Activated naive CD4-positive, alpha-beta T cell treated with anti-CD3 and anti-CD28 coated beads, Interleukin-2, amount 50 U/mL, for 24 hours (primary cell): Measurements from ENCODE around the gene GAL.

ENCODE experiments used
- H3K27ac Mint-ChIP-seq: one replicate; pipeline ENCODE4 v1.8.0; 2021; ENCODE audit warnings: mild to moderate bottlenecking, mixed read lengths
- H3K27me3 Mint-ChIP-seq: one replicate; pipeline ENCODE4 v1.8.0; 2021; ENCODE audit warnings: mixed read lengths
- H3K36me3 Mint-ChIP-seq: one replicate; pipeline ENCODE4 v1.8.0; 2021; ENCODE audit warnings: mixed read lengths
- H3K4me1 Mint-ChIP-seq: one replicate; pipeline ENCODE4 v1.8.0; 2021; ENCODE audit warnings: mixed read lengths
- H3K4me3 Mint-ChIP-seq: one replicate; pipeline ENCODE4 v1.8.0; 2021; ENCODE audit warnings: mild to moderate bottlenecking, mixed read lengths
- H3K9me3 Mint-ChIP-seq: one replicate; pipeline ENCODE4 v1.8.0; 2021; ENCODE audit warnings: mixed read lengths

Gene GAL

DNA sequence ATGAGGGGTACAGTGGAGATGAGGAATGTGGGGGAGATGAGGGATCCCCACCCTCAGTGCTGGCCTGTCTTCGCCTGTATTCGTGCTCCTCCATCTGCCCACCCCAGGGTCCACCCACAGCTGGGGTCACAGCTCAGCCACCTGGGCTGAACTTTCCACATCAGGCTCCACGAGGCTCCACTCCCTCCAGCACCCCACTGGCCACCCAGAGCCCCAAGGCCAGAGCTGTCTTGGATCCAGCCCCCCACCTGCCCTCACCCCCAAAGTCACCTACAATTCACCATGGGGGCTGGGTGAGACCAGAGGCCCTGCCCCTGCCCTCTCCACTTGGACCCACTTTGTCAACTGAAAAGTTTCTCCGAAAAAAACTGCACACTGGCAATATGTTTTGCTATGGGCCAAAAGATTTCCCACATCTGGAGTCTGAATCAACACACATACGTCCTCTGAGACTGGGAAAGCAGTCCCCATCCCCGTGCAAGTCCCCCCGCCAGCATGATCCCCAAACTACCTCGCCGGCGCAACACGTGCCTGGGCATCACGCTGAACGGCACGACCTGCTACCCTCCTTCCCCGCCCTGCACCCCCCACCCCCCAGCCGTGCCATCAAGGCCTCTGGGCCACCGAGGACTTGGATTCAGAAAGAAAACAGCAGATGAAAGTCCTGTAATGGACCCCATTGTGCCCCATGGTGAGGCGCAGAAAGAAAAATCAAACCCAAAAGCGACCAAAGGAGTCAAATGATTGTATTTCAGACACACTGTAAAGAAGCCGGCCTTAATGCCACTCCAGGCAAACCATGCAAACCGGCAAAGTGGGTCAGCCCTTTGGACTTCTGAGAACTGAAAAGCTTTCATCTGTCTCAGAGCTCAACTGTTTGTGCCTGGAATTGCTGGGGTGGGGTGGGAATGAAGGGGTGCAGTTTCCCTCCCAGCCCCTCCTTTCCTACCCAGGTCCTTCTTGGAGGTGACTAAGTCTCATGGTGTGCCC, 16.5 kb upstream of the GAL start:
- no peak overlapping the region for H3K27ac Mint-ChIP-seq
- no peaks in the 10 kb centered on the region for H3K4me1 Mint-ChIP-seq
- no peaks in the 10 kb centered on the region for H3K9me3 Mint-ChIP-seq
- no peak overlapping the region for H3K4me3 Mint-ChIP-seq
- H3K36me3 Mint-ChIP-seq, result no peaks in the 10 kb centered on the region
- peaks cover 1% of the 10 kb centered on the region for H3K27me3 Mint-ChIP-seq

DNA sequence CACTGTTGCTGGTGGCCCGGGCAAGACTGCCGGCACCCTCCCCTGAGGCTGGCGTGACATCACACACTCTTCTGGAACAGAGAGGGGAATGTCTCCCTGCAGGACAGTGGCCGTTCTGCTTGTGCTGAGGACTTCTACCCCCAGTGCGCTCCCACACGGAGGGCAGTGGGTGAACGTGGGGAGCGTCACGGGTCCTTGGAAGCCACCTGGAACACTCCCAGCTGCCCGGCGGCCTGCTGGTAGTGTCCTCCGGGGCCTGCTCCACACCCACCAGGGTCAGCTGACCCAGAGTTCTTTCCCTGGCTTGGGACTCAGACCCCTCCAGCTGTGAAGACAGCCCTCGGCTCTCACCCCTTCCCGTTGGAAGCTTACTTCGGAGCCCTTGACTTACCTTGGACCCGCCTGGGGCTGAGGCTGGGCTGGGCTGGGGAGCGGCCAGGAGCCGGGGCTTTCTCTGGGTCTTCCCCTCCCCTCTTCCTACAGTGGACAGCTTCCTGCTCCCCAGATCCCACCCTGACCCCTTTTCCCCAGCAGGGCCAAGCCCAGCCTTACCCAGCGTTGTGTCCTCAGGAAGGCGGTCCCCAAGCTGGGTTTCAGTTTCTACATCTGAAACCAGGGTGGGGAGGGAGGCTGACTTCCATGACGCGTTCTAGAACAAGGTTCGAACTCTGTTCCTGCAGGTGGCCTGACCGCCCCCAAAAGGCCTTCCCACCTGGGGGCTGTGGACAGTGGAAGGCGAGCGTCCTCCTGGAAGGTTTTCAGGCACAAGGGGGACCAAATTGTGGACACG, 14.8 kb upstream of the GAL start:
- H3K4me1 Mint-ChIP-seq, result no peaks in the 10 kb centered on the region
- no peak overlapping the region for H3K4me3 Mint-ChIP-seq
- H3K36me3 Mint-ChIP-seq, result no peaks in the 10 kb centered on the region
- H3K27me3 Mint-ChIP-seq, result peaks cover 1% of the 10 kb centered on the region
- no peaks in the 10 kb centered on the region for H3K9me3 Mint-ChIP-seq
- no peak overlapping the region for H3K27ac Mint-ChIP-seq

DNA sequence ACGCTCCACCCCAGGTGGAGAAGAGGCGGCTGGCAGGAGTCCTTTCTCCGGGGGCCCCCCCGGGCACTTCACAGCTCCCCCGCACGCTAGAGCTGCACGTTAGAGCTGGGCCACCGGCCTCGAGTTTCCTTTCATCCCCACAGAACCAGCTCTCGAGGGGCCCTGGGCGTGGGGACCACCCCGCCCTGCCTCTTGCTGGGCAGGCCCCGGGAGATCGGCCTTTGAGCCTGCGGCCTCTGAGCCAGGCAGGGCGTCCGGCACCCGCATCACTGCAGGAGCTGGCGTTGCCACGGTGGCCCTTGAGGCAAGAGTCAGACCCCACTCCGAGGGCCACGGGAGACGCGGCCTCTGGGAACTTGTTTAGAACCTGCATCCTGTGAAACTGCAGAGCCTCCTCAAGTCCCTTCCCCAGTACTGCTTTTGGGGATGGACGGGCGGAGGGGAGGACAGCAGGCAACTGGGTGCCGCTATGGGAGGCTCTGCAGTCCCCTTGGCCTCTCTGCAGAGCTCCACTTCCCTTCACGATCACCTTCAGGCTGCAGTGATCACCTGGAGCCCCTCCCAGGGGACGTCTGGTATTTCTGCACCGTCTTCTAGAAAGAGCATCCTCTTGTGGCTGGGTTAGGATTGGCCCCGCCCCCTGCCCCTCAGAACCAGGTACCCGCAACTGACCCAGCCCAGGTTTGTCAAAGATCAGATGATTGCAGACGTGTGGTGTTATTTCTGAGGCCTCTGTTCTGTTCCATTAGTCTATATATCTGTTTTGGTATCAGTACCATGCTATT, 13.9 kb upstream of the GAL start:
- Mint-ChIP-seq H3K36me3 (no peaks in the 10 kb centered on the region), H3K9me3 (no peaks in the 10 kb centered on the region), H3K27me3 (no peaks in the 10 kb centered on the region), H3K27ac (no peak overlapping the region), H3K4me3 (no peak overlapping the region), H3K4me1 (no peaks in the 10 kb centered on the region)

DNA sequence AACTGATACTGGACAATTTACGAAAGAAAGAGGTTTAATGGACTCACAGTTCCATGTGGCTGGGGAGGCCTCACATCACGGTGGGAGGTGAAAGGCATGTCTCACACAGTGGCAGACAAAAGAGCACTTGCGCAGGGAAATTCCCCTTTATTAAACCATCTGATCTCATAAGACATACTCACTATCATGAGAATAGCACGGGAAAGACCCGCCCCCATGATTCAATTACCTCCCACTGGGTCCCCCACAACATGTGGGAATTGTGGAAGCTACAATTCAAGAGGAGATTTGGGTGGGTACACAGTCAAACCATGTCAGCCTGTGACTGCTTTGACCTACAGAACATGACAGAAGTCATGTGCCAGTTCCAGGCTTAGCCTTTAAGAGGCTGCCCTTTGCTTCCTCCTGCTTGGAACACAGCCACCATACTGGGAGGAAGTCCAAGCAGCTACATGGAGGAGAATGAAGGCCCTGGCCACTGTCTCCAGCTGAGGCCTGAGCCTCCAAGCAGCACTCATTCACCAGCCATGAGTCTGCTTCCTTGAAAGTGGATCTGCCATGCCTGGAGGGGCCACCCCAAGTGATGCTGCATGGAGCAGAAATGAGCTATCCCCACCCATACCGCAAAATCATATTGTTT, 10.9 kb upstream of the GAL start:
- Mint-ChIP-seq H3K4me1 (no peaks in the 10 kb centered on the region), H3K9me3 (no peaks in the 10 kb centered on the region), H3K27me3 (no peaks in the 10 kb centered on the region), H3K4me3 (no peak overlapping the region), H3K27ac (no peak overlapping the region), H3K36me3 (no peaks in the 10 kb centered on the region)

DNA sequence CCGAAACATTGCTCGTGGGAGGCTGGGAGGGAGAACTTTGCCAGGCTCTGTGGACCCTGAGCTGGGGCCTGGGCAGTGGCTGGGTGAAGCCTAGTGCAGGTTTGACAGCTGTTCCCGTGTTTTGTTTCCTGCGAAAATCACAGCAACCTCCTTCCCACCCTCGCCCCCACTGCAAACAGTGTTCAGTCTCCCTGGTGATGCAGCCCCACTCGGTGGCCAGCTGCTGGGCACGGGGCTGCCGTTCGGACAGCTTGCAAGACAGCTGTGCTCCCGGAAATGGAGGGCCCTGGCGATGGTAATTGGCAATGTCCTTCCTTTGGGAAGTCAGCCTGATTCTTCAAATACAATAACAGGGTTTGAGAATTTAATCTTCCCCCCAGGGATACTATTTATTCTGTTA, 10.4 kb upstream of the GAL start:
- Mint-ChIP-seq H3K4me3 (no peak overlapping the region), H3K27me3 (no peaks in the 10 kb centered on the region), H3K9me3 (no peaks in the 10 kb centered on the region), H3K27ac (no peak overlapping the region), H3K4me1 (no peaks in the 10 kb centered on the region), H3K36me3 (no peaks in the 10 kb centered on the region)

DNA sequence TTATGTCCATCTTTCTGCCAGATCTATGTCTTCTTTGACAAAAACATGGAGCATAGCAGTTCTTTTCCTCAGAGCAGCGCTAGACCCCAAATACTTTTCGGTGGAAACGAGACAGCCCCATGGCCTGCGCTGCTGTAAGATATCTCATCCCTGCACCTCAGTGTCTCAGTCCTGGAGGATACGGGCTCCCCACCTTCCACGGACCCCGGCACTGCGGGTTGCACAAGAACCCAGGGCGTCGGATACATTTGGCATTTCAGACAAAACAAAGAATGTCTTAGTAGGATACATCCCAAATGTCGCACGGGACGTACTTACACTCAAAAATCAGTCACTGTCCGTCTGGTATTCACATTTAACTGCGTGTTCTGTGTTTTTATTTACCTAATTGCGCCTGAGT, 9.9 kb upstream of the GAL start:
- Mint-ChIP-seq H3K4me3 (no peak overlapping the region), H3K9me3 (no peaks in the 10 kb centered on the region), H3K27me3 (no peaks in the 10 kb centered on the region), H3K4me1 (no peaks in the 10 kb centered on the region), H3K27ac (no peak overlapping the region), H3K36me3 (no peaks in the 10 kb centered on the region)

DNA sequence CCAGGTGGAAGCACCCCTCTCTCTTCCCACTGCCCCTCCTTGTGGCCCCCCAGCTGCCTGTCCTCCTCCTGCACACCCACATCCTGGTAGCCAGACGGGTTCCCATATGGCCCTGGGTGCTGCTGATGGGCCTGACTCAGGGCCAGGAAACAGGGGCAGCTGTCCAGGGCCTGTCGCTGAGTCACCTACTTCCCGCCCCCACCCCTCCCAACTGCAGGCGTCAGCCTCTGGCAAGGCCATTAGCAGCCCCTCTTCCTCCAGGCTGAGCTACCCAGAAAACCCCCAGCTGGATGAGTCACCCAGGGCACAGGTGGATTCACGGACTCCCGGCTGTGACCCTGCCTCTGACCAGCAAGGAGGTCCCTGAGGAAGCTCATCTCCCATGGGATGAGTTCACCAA, 6.9 kb upstream of the GAL start:
- Mint-ChIP-seq H3K27ac (no peak overlapping the region), H3K27me3 (peaks cover 4% of the 10 kb centered on the region), H3K4me3 (no peak overlapping the region), H3K36me3 (no peaks in the 10 kb centered on the region), H3K9me3 (no peaks in the 10 kb centered on the region), H3K4me1 (no peaks in the 10 kb centered on the region)

DNA sequence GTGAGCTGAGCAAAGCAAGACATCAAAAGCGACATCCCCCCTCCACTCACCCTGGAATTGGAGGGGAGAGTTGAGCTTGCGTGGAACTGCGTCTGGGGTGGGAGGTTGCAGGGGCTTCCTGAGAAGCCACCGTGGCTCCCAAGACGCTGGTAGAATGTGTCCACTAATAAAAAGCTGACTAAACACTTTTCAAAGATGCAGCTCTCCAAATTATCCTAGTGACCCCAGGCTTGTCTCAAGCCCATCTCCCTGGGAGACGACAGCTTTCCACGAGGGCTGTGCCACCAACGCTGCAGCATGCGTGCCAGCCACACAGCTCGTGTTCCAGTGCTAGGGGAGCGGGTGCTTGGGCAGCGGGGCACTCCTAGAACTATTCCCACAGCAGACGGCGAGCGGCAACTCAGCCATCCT, 6.3 kb upstream of the GAL start:
- Mint-ChIP-seq H3K9me3 (no peaks in the 10 kb centered on the region), H3K36me3 (no peaks in the 10 kb centered on the region), H3K27ac (no peak overlapping the region), H3K4me1 (no peaks in the 10 kb centered on the region), H3K27me3 (peaks cover 7% of the 10 kb centered on the region), H3K4me3 (no peak overlapping the region)

DNA sequence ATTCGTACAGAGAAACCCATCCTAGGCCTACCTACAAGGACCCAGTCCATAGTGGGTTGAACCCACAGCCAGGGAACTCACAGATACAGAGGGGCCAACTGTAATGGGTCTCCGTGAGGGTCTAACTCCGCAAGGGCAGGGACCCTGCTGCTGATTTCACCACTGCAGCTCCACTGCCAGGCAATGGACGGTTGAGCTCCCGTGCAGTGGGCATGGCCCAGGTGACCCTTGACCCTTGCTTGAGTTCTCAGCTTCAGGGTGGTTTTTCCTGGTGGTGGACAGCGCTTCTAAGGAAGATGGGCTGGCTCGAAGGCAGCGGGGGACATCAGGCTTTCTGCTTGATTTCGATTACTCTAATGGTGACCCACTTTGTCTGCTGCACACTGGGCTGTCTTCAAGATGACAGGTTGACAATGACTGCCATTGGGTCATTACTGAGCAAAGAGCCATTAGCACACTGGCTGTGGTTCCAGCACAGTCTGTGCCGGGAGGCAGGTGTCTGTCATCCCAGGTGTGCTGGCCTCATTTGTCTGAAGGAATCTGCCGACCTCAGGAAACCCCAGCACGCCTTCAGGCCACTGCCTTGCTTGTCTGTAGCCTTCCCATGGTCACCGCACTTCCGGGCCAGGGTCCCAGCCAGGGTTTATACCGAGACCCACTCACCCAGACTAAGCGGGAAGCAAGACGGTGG, 3.7 kb upstream of the GAL start:
- Mint-ChIP-seq H3K36me3 (no peaks in the 10 kb centered on the region), H3K27me3 (peaks cover 12% of the 10 kb centered on the region), H3K27ac (no peak overlapping the region), H3K9me3 (no peaks in the 10 kb centered on the region), H3K4me3 (no peak overlapping the region), H3K4me1 (no peaks in the 10 kb centered on the region)

DNA sequence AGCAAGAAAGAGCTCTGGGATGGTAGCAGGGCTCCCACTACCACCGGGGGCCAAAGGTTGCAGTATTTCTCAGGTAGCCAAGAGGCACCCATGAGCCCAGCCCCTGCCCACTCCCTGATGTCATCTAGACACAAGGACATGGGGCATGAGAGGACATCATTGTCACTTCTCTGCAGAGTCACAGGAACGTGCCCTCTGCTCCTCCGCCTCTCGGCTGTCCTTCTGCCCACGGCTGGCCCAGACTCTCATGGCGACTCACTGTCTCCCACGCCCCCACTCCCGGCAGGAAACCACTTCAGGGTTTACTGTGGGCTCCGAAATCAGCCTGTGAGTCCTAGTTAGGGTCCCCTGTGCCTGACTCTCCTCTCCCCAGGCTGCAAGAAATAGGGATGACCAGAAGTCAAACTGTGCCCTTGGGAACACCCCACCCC, 1.8 kb upstream of the GAL start:
- no peak overlapping the region for H3K4me3 Mint-ChIP-seq
- H3K36me3 Mint-ChIP-seq, result no peaks in the 10 kb centered on the region
- H3K9me3 Mint-ChIP-seq, result no peaks in the 10 kb centered on the region
- H3K27me3 Mint-ChIP-seq, result peaks cover 26% of the 10 kb centered on the region
- H3K4me1 Mint-ChIP-seq, result no peaks in the 10 kb centered on the region
- H3K27ac Mint-ChIP-seq, result no peak overlapping the region

DNA sequence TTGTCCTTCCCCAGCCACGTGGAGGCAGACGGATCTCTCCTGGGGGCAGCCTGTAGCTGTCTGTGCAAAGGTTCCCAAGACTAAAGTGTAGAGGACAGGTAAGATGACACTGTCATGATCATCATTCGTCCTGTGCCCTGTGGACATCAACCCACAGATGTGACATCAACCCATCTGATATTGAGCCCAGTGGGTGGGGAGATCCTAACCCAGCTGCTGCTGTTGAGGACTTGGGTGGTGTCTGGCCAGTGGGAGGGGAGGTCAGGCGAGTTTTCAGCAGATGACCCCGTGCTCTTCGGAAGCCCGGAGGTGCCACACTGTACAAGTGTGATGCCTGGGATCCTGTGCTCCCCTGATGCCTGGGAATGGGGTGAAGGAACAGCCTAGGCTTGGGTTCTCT, 1.2 kb upstream of the GAL start:
- no peaks in the 10 kb centered on the region for H3K4me1 Mint-ChIP-seq
- no peaks in the 10 kb centered on the region for H3K36me3 Mint-ChIP-seq
- no peaks in the 10 kb centered on the region for H3K9me3 Mint-ChIP-seq
- peak overlapping the region; percentile 64 for H3K27ac Mint-ChIP-seq
- peaks cover 26% of the 10 kb centered on the region for H3K27me3 Mint-ChIP-seq
- no peak overlapping the region for H3K4me3 Mint-ChIP-seq

DNA sequence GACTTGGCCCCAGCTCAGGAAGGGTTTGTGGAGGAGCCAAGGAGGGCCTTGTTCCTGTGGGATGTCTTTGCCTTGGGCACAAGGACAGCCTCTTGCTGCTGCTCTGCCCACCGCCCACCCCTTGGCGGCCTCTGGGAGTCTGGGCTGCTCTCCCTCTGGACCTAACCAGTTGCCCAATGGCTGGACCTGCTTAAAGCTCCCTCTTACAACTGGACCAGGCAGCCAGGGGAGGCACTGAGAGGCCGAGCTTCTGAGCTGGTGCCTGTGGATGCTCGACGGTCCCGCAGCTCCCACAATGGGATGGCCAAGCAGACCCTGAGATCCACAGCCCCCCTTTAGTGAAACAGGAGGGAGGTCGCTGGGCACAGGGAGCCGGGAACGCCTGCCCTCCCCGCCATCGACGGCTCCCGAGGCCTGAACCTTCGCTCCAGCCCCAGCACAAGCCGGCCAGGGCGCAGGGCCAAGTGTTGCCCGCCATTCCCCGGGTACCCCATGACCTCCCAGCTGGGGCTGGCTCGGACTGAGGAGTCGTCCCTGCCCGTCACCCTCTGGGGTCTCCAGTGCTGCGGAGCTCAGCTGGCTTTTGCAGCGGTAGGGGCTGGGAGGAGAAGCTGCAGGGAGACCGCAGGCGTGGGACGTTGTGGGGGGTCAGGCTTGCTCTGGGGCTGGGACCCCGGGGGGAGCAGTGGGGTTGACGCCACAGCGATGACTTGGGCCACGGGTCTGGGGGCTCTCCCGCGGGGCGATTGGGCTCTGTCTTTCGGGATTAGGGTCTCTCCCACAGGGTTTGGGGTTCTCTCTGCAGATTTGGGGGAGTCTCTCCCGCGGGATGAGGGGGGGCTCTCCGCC, 584 bp upstream of the GAL start:
- Mint-ChIP-seq H3K4me1 (no peaks in the 10 kb centered on the region), H3K27me3 (peaks cover 26% of the 10 kb centered on the region), H3K27ac (peak overlapping the region; percentile 64), H3K36me3 (no peaks in the 10 kb centered on the region), H3K9me3 (no peaks in the 10 kb centered on the region), H3K4me3 (no peak overlapping the region)

DNA sequence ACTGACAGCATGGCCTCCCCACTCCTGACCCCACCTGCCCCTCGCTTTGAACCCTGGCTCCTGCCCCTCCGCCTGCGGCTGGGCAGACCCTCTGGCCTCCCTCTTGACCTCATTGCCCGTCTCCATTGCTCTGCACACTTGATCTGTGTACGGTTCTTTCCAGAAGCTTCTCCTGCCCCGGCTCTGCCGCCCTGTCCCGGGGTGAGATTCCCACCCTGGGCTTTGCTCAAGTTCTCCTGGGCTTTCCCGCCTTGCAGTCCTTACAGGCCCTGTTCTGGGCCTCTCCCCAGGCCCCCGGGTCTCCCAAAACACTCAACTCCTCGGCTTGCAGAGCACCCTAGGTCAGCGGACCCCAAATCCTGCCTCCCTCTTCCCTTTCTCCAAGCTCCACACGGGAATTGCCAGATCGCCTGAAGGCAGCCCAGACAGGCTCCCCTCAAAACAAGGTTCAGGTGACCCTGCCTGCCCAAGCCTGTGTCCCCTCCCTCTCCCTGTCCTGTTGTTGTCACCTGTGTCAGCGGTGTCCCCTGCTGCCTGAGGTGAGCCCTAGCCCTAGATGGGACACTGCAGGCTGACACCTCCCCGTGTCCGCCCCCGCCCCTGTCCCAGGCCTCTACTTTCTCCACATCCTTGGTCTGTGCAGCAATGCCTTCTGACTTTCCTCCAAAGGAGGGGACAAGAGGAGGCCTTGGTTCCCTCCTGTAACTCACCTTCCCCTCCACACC, 1.5 kb downstream of the GAL start:
- H3K36me3 Mint-ChIP-seq, result no peaks in the 10 kb centered on the region
- peak overlapping the region; percentile 55 for H3K4me3 Mint-ChIP-seq
- no peak overlapping the region for H3K27ac Mint-ChIP-seq
- peaks cover 18% of the 10 kb centered on the region for H3K4me1 Mint-ChIP-seq
- H3K9me3 Mint-ChIP-seq, result no peaks in the 10 kb centered on the region
- H3K27me3 Mint-ChIP-seq, result peaks cover 28% of the 10 kb centered on the region
